Keratinocyte (primary cell): Measurements from ENCODE around the gene BCL2. TPM values are rescaled to one million over a fixed set of nuclear protein-coding genes. Genes with fewer than 3 reads are reported as not detected.

ENCODE experiments used
- DNase-seq: peaks from one replicate; pipeline ENCODE4 v3.0.0-alpha.2; 2011; ENCODE audit warnings: low read depth, missing footprints, low spot score
- FAIRE-seq: peaks from 2 replicates; lab custom pipeline; 2011; peaks lifted over from hg19 to GRCh38; lab: Jason Lieb, UNC
- H2AFZ ChIP-seq: 2 replicates; pipeline ENCODE4 v1.6.0; 2012; ENCODE audit warnings: low read length, control low read depth, inconsistent platforms; ENCODE audit not compliant: control insufficient read depth
- H3K27ac ChIP-seq: 2 replicates; pipeline ENCODE4 v1.5.1; 2011; ENCODE audit warnings: low read length; ENCODE audit not compliant: control insufficient read depth, insufficient read depth
- H3K27me3 ChIP-seq: 3 replicates; pipeline ENCODE4 v1.6.0; 2011; ENCODE audit warnings: low read length; ENCODE audit not compliant: control insufficient read depth, insufficient read depth; ENCODE audit errors: extremely low read depth
- H3K36me3 ChIP-seq, 2 experiments: 2 replicates in 1 of 2; 3 replicates in 1 of 2; pipeline ENCODE4 v1.5.1; 2011; ENCODE audit warnings: low read length in 2 of 2, mild to moderate bottlenecking in 1 of 2; ENCODE audit not compliant: control insufficient read depth in 2 of 2, insufficient read depth in 2 of 2; ENCODE audit errors: extremely low read depth in 1 of 2
- H3K4me1 ChIP-seq: 3 replicates; pipeline ENCODE4 v1.5.1; 2011; ENCODE audit warnings: low read length; ENCODE audit not compliant: control insufficient read depth, insufficient read depth; ENCODE audit errors: extremely low read depth
- H3K4me2 ChIP-seq: 3 replicates; pipeline ENCODE4 v1.6.0; 2011; ENCODE audit warnings: low read depth, low read length; ENCODE audit not compliant: control insufficient read depth, insufficient read depth; ENCODE audit errors: extremely low read depth
- H3K4me3 ChIP-seq, 3 experiments: fragments of 200-600 bp in 1 of 3; sonication (generic) in 1 of 3; 2 replicates in 2 of 3; 3 replicates in 1 of 3; pipeline ENCODE4 v1.5.1; 2011 to 2016; ENCODE audit warnings: low read length in 3 of 3, mild to moderate bottlenecking in 3 of 3, control low read depth in 2 of 3, inconsistent platforms in 1 of 3, low read depth in 1 of 3, mixed read lengths in 1 of 3, mixed run types in 1 of 3, moderate library complexity in 1 of 3; ENCODE audit not compliant: control insufficient read depth in 2 of 3, insufficient read depth in 2 of 3; ENCODE audit errors: extremely low read depth in 1 of 3
- H3K79me2 ChIP-seq: 2 replicates; pipeline ENCODE4 v1.6.0; 2012; ENCODE audit warnings: low read length; ENCODE audit not compliant: control insufficient read depth, insufficient read depth
- H3K9ac ChIP-seq: 3 replicates; pipeline ENCODE4 v1.6.0; 2011; ENCODE audit warnings: low read length; ENCODE audit not compliant: control insufficient read depth, insufficient read depth; ENCODE audit errors: extremely low read depth
- H3K9me1 ChIP-seq: 3 replicates; pipeline ENCODE4 v1.6.0; 2011; ENCODE audit warnings: low read length; ENCODE audit not compliant: control insufficient read depth, insufficient read depth; ENCODE audit errors: extremely low read depth
- H3K9me3 ChIP-seq: 2 replicates; pipeline ENCODE4 v1.5.1; 2012; ENCODE audit warnings: low read depth, low read length; ENCODE audit not compliant: control insufficient read depth
- H4K20me1 ChIP-seq: 3 replicates; pipeline ENCODE4 v1.6.0; 2011; ENCODE audit warnings: low read length; ENCODE audit not compliant: control insufficient read depth, insufficient read depth; ENCODE audit errors: extremely low read depth
- CTCF ChIP-seq, 3 experiments: IDR thresholded peaks in 1 of 3; conservative IDR thresholded peaks in 1 of 3; optimal IDR thresholded peaks in 1 of 3; 2 replicates in 2 of 3; 3 replicates in 1 of 3; pipeline versions ENCODE3 to v1.5.1; 2011; ENCODE audit warnings: low read length in 3 of 3, mild to moderate bottlenecking in 3 of 3, moderate library complexity in 2 of 3, control low read depth in 1 of 3, inconsistent platforms in 1 of 3; ENCODE audit not compliant: insufficient read depth in 2 of 3; ENCODE audit errors: extremely low read depth in 1 of 3
- EZH2 ChIP-seq: IDR thresholded peaks from one replicate; pipeline ENCODE4 v1.6.1; 2012; ENCODE audit warnings: inconsistent platforms, mild to moderate bottlenecking, low read length, moderate library complexity
- dilution Hi-C: fragments of 300-500 bp; cut with MboI; formaldehyde crosslinking; loops from one replicate; pipeline ENCODE4 v1.7.0; 2020; ENCODE audit warnings: low sequenced_read_pairs; ENCODE audit not compliant: extremely low pct_ligation_motif_present
- polyA plus RNA-seq, 5 experiments: library from polyadenylated mRNA; depleted of rRNA in 3 of 5; stranded (reverse) in 3 of 5; stranded (forward) in 1 of 5; unstranded in 1 of 5; fragments of >200 nt; gene quantifications; 1 replicate in 1 of 5; 2 replicates in 3 of 5; 3 replicates in 1 of 5; pipeline versions ENCODE4 v1.2.1 to v1.2.3, GENCODE V29; 2011 to 2012; ENCODE audit warnings: missing spikeins in 2 of 5, low read depth in 1 of 5, low replicate concordance in 1 of 5

Gene BCL2
- polyA plus RNA-seq, 1 donor (not counting 4 experiments of a cell fraction or from before 2014, with no cell fraction given): 0.30 TPM

DNA sequence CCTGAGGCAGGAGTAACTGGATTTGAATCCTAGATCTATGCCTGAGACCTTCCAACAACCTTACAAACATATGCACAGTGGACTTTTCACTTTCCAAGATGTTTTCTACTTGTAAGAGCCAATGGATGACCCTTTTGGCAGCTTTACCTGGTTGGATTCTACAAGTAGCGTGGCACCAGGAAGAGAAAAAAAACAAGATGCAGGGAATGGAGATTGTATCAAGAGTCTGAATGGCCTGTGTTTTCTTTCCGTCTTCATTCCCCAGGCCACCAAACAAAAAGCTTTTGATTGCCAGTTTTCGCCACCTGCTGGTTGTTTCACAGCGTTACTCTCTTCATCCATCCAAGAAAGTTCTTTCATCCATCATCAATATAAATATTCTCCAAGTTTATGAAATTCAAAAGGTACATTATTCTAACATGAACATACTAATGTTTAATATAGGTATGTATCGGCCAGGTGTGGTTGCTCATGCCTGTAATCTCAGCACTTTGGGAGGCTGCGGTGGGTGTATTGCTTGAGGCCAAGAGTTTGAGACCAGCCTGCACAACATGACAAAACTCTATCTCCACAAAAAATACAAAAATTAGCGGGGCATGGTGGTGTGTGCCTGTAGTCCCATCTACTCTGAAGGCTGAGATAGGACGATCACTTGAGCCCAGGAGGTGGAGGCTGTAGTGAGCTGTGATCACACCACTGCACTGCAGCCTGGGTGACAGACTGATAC, 3.5 kb upstream of the BCL2 start:
- dilution Hi-C loops: loop anchor here (25.0 kb wide), 1 partner anchor 311 kb away; no protein-coding TSS in a partner anchor
- peak; percentile 73 for FAIRE-seq

DNA sequence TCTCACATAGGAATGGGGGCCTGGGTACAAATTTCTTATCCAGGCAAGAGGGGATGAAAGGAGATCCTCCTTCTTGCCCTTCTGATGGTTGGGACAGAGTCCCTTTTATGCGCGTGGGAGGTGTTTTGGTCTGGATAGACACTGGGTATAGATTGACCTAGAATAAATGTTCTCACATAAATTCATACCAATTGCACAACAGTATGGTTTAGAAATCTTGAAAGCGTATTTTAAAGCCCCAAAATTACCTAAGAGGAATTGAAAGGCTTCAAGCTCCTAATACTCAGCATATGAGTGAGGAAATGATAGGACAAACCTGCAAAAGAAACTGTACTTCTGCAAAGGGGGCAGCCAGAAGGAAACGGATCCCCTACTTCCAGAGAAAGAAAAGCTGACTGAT, 2.6 kb upstream of the BCL2 start:
- H3K27me3 ChIP-seq: peaks cover 10% of the 10 kb centered on the region
- no peak overlapping the region for H3K4me3 ChIP-seq
- FAIRE-seq (no peak), DNase-seq (no peak)
- peaks cover 20% of the 10 kb centered on the region for H3K4me1 ChIP-seq
- H3K79me2 ChIP-seq: no peaks in the 10 kb centered on the region
- no peak for TF ChIP-seq CTCF (optimal IDR thresholded peaks at IDR 0.05 in 1 of 3, IDR thresholded peaks at IDR 0.05 in 1 of 3, conservative IDR thresholded peaks at IDR 0.05 in 1 of 3; ENCODE audit: extremely low read depth in 1 of 3, insufficient read depth in 2 of 3, low read length in 3 of 3)
- TF ChIP-seq EZH2: no peak
- no peaks in the 10 kb centered on the region for H4K20me1 ChIP-seq
- no peak overlapping the region for H3K4me2 ChIP-seq
- no peak overlapping the region for H2AFZ ChIP-seq
- no peak overlapping the region for H3K9ac ChIP-seq
- dilution Hi-C loops: loop anchor here (25.0 kb wide), 1 partner anchor 310 kb away; no protein-coding TSS in a partner anchor
- no peaks in the 10 kb centered on the region for H3K9me1 ChIP-seq
- no peaks in the 10 kb centered on the region for H3K36me3 ChIP-seq
- H3K9me3 ChIP-seq: no peaks in the 10 kb centered on the region
- no peak overlapping the region for H3K27ac ChIP-seq

More for the DNA sequence above, 3.5 kb upstream of the BCL2 start:
- Histone ChIP-seq H3K9me3 (no peaks in the 10 kb centered on the region), H3K27me3 (peaks cover 7% of the 10 kb centered on the region), H2AFZ (peak overlapping the region; percentile 7), H3K79me2 (no peaks in the 10 kb centered on the region), H3K9ac (no peak overlapping the region), H4K20me1 (no peaks in the 10 kb centered on the region), H3K4me2 (peak overlapping the region; percentile 4), H3K36me3 (no peaks in the 10 kb centered on the region), H3K4me3 (no peak overlapping the region), H3K9me1 (no peaks in the 10 kb centered on the region), H3K4me1 (peaks cover 20% of the 10 kb centered on the region), H3K27ac (no peak overlapping the region)
- TF ChIP-seq CTCF (optimal IDR thresholded peaks at IDR 0.05 in 1 of 3, IDR thresholded peaks at IDR 0.05 in 1 of 3, conservative IDR thresholded peaks at IDR 0.05 in 1 of 3; ENCODE audit: extremely low read depth in 1 of 3, insufficient read depth in 2 of 3, low read length in 3 of 3) (peak; percentile 59 to 66 (median 63)), EZH2 (no peak)
- DNase-seq: no peak
